Measurements from ENCODE around the gene SMYD3.

SMYD3 gene

GRCh38 chr1:245790441-245790840 is 716.6 kb downstream of the SMYD3 start:
- Histone ChIP-seq H3K4me3 (ENCODE audit: low read length, poor library complexity, severe bottlenecking) (no peak overlapping the region), H3K9me2 (replicated peaks; ENCODE audit: low read depth, low read length) (no peaks in the 10 kb centered on the region), H3K9me3 (ENCODE audit: insufficient read depth, low read depth, low read length) (no peaks in the 10 kb centered on the region)

GRCh38 chr1:245788886-245789285 is 718.2 kb downstream of the SMYD3 start:
- no peaks in the 10 kb centered on the region for H3K36me3 ChIP-seq (ENCODE audit: insufficient read depth, low read length)
- no peaks in the 10 kb centered on the region for H4K20me1 ChIP-seq (ENCODE audit: insufficient read depth, low read length, poor library complexity, severe bottlenecking)
- H3K4me3 ChIP-seq (ENCODE audit: low read length, poor library complexity, severe bottlenecking), result no peak overlapping the region
- H3K9ac ChIP-seq (ENCODE audit: low read depth, low read length, poor library complexity, severe bottlenecking), result no peak overlapping the region
- no peak for TF ChIP-seq EZH2phosphoT487 (IDR thresholded peaks at IDR 0.05; ENCODE audit: borderline replicate concordance)
- TF ChIP-seq CTCF (conservative IDR thresholded peaks at IDR 0.05; ENCODE audit: low read length), result no peak
- no peaks in the 10 kb centered on the region for H3F3A ChIP-seq (ENCODE audit: low read depth)
- H3K9me3 ChIP-seq (ENCODE audit: insufficient read depth, low read depth, low read length), result no peaks in the 10 kb centered on the region
- H3K4me1 ChIP-seq (ENCODE audit: insufficient read depth, low read length, poor library complexity, severe bottlenecking), result no peaks in the 10 kb centered on the region
- no peak overlapping the region for H2AFZ ChIP-seq (ENCODE audit: low read length)
- no peaks in the 10 kb centered on the region for H3K9me2 ChIP-seq (replicated peaks; ENCODE audit: low read depth, low read length)
- H3K27me3 ChIP-seq (ENCODE audit: insufficient read depth, low read length, poor library complexity, severe bottlenecking), result no peaks in the 10 kb centered on the region
- H3K79me2 ChIP-seq (ENCODE audit: insufficient read depth, low read length), result no peaks in the 10 kb centered on the region
- no peak overlapping the region for H3K4me2 ChIP-seq (ENCODE audit: low read depth, low read length, poor library complexity, severe bottlenecking)

More at GRCh38 chr1:245790441-245790840, 716.6 kb downstream of the SMYD3 start:
- TF ChIP-seq EZH2phosphoT487 (IDR thresholded peaks at IDR 0.05; ENCODE audit: borderline replicate concordance) (no peak), CTCF (conservative IDR thresholded peaks at IDR 0.05; ENCODE audit: low read length) (no peak)
- H4K20me1 ChIP-seq (ENCODE audit: insufficient read depth, low read length, poor library complexity, severe bottlenecking), result no peaks in the 10 kb centered on the region
- no peaks in the 10 kb centered on the region for H3K4me1 ChIP-seq (ENCODE audit: insufficient read depth, low read length, poor library complexity, severe bottlenecking)
- H3K27me3 ChIP-seq (ENCODE audit: insufficient read depth, low read length, poor library complexity, severe bottlenecking), result no peaks in the 10 kb centered on the region
- H2AFZ ChIP-seq (ENCODE audit: low read length), result no peak overlapping the region
- no peak overlapping the region for H3K9ac ChIP-seq (ENCODE audit: low read depth, low read length, poor library complexity, severe bottlenecking)
- H3F3A ChIP-seq (ENCODE audit: low read depth), result no peaks in the 10 kb centered on the region
- no peak overlapping the region for H3K4me2 ChIP-seq (ENCODE audit: low read depth, low read length, poor library complexity, severe bottlenecking)
- H3K79me2 ChIP-seq (ENCODE audit: insufficient read depth, low read length), result no peaks in the 10 kb centered on the region
- no peaks in the 10 kb centered on the region for H3K36me3 ChIP-seq (ENCODE audit: insufficient read depth, low read length)

- Histone ChIP-seq H3K9me3 (ENCODE audit: insufficient read depth, low read depth, low read length) (no peaks in the 10 kb centered on the region), H3K4me2 (ENCODE audit: low read depth, low read length, poor library complexity, severe bottlenecking) (no peak overlapping the region), H3K79me2 (ENCODE audit: insufficient read depth, low read length) (no peaks in the 10 kb centered on the region), H3K27me3 (ENCODE audit: insufficient read depth, low read length, poor library complexity, severe bottlenecking) (no peaks in the 10 kb centered on the region), H3K4me3 (ENCODE audit: low read length, poor library complexity, severe bottlenecking) (no peak overlapping the region), H3K9ac (ENCODE audit: low read depth, low read length, poor library complexity, severe bottlenecking) (no peak overlapping the region), H2AFZ (ENCODE audit: low read length) (no peak overlapping the region), H3F3A (ENCODE audit: low read depth) (no peaks in the 10 kb centered on the region), H3K9me2 (replicated peaks; ENCODE audit: low read depth, low read length) (no peaks in the 10 kb centered on the region), H3K4me1 (ENCODE audit: insufficient read depth, low read length, poor library complexity, severe bottlenecking) (no peaks in the 10 kb centered on the region), H3K36me3 (ENCODE audit: insufficient read depth, low read length) (no peaks in the 10 kb centered on the region; the same call in 1 of the 2 replicates), H4K20me1 (ENCODE audit: insufficient read depth, low read length, poor library complexity, severe bottlenecking) (no peaks in the 10 kb centered on the region)
- TF ChIP-seq EZH2phosphoT487 (IDR thresholded peaks at IDR 0.05; ENCODE audit: borderline replicate concordance), result no peak
- TF ChIP-seq CTCF (conservative IDR thresholded peaks at IDR 0.05; ENCODE audit: low read length), result no peak
Observed at GRCh38 chr1:245788269-245788668, 718.8 kb downstream of the SMYD3 start.

All from Loucy (cell line).